DMS79 treated with DMSO at 0.1 percent for 48 hours (cell line): ENCODE measurements around the gene ITPK1.
"Not testable (repeated sequence)": the region's sequence is repeated elsewhere in the genome, so short reads cannot be mapped to it uniquely, and the experiment has no call there.

Source experiments
- DNase-seq: peaks from one replicate; lab custom pipeline; 2025; lab: John Stamatoyannopoulos, UW

ITPK1 gene

DNA sequence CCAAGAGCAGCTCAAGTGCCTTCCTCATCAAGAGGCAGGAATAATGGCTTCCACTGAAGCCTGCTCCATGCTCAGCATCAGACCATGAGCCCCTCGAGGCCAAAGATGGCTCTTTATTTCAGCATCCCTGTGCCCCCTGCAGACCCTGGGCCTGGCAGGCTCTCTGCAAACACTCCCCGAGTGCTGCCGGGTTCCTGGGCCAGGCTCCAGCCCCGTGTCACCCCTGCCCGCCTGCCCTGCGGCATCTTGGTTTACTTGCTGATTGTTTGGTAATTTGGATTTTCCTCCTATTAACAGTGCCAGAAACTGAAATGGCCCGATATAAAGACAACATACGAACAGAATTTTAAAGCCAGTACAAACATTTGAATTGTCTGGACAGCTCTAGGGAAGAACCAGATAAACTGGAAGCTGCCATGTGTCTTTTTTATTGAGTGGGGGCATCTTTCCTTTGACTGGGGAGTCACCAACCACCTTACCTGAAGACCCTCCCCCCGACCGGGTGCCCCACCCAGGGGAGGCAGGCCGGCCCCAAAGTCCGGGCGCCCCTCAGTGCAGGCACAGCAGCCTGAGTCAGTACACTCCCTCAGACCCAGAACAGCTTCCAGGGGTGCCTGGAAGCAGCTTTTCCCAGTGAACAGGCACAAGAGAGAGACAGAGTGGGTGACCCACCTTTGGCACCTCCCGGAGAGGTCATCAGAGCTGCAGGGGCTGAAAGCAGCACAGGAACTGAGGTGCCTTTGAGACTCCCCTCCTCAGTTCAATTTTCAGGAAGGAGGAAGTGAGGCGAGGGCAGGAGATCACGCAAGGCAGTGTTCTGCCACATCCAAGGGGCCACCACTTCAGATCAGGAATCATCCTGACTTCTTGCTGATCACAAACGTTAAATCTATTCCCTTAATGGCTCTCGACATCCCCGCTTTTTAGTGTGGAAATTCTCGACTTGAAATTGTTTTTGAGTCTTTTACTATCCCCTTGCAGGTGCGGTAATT, 30.6 kb downstream of the ITPK1 start:
- peak; percentile 39 for DNase-seq

DNA sequence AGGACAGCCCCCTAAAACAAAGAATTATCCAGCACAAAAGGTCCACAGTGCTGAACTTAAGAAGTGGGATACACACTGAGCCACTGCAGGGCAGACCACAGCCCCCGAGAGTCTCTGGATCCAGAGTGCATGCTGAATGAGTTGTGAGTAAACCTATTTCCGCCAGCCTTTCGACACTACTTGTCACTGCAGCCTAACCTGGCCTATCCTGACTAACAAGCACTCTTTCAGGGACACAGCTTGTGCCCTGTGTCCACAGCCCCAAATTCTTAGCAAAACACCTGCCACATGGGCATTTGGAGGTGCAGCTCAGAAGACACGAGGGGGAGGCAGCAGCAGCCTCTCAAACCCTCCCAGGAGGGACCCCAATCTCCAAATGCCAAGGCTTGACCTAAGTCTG, 31.3 kb downstream of the ITPK1 start:
- DNase-seq = no peak

DNA sequence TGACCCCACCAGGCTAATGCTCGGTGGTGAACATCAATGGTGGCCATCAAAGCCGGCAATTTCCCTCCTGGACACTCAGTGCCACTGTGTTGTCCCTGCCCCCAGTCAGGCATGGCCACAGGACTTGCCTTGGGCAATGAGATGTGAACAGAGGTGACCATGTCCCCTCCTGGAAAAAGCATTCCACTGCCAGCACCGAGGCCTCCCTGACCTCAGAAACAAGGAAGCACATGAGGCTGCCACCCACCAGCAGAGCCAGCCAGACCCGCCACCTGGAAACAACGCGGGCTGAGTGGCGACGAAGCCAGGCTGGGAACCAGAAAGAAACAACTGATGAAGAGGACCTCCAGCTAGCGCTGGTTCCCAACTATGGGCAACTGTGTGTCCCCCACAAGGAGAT, 31.8 kb downstream of the ITPK1 start:
- DNase-seq = no peak

DNA sequence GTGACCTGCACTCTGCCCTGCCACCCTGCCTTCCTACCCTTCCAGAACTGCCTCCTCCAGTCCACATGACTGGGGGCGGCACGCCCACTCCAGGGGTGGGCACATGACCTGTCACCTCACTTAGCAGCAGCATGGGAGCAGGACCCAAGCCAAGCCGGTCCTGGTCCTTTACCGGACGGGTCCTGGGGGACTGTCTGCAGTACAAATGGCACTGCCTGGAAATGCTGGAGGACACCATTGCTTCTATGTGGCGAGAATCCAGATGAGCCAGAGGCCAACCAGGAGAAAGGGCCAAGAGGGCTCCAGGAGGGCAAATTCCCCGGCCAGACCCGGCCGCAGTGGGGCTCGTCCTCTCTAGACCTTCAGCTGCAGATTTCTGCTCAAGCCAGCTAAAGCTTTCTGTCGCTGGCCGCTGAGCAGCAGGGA, 33.1 kb downstream of the ITPK1 start:
- no peak for DNase-seq

DNA sequence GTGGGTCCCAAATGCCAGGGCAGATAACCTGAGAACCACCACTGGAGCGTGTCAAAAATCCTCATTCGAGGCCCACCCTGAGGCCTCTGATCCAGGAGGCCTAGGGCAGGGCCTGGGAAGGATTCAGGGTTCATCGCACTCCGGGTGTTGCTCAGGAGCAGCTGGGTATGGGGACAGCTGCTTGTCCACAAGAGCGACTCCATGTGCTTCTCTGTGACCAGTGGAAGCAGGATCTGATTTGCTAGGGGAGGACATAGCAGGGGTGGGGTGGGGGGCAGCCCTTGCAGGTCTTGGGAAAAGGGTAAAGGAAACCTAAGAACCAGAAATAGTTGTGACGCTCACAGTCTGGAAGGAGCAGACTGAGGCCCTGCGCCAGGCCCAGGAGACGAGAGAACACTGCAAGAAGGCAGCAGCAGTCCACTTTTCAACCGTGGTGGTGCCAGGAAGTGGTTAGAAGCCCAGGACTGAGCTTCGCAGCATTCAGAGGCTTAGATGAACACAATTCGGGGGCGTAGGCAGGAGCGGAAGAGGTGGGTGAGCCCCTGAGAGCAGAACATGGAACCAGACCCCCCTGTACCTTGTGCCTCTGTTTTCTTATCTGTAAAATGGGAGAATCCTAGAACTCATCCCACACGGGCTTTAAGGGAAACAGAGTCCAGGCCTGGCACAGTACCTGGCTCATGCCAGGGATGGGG, 33.7 kb downstream of the ITPK1 start:
- no peak for DNase-seq

DNA sequence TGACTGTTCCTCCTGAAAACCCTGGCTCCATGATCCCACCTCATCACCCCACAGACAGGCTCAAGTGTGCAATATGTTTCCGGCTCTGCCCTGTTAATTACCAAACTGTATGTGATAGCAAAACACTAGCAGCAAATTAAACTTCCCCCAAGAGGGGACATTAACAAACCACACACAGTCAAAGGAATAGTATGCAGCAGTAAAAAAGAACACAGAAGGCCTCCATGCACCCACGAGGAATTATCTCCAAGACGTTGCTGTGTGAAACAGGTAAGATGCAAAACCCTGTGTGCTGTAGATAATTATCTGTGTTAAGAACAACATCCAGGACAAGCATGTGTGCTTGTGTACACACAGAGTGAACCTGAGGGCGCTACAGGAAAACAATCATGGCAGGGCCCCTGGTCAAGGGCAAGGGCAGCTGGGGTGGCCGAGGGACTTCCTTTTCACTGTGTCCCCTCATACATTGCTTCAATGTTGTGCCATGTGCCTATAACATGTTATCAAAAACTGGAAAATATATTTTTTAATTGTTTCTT, 35.8 kb downstream of the ITPK1 start:
- DNase-seq = no peak

DNA sequence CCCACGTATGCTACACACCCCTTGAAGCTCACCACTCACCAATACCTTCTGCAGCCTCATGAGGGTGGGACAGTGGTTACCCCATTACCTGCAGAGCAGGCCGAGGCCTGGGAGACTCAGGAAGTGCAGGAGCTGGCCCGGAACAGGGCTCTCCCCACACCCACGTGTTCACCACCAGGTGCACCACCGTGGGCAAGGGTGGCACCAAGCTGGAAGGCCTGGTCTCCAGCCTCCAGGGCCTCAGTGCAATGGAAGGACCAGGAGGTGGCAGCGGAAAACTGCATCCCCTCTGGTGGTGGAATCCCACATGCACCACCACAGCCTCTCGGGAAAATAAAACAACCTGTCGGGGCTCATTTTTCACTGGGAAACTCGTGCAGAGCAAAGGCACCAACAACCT, 36.4 kb downstream of the ITPK1 start:
- no peak for DNase-seq

DNA sequence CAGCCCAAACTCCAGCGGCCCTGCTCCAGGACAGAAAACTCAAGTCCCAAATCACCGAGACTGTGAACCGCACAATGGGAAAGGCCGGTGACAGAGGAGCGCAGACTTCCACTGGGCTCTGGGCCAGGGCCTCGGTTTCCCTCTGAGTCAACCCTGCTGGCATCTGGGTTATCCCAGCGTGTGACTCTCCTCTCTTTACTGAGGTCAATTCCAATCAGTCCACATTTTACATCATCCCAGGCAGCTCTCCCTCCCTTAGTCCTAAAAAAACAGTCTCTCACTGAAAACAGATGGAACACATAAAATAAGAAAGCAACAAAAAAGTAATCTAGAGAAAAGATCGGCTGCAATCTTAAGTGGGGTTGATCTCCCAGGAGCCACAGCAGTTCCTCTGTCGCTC, 36.9 kb downstream of the ITPK1 start:
- no peak for DNase-seq

DNA sequence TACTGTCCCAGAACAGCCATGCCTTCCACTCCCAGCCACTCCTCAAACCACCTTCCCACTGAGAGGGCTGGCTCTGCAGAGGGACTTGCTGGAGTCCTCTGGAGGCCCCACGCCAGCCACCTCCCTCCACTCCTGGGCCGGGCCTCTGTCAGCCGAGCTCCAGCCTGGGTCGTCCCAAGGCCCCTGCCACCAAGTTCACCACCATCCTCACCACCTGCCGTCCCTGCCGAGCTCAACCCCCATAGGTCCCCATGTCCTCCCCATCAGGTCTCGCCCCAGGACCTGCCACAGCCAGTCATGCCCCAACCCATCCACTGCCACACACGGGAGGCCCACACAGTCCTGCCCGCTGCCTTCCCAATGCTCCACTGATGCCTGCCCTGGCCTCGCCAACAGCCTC, 39.0 kb downstream of the ITPK1 start:
- DNase-seq = no peak

DNA sequence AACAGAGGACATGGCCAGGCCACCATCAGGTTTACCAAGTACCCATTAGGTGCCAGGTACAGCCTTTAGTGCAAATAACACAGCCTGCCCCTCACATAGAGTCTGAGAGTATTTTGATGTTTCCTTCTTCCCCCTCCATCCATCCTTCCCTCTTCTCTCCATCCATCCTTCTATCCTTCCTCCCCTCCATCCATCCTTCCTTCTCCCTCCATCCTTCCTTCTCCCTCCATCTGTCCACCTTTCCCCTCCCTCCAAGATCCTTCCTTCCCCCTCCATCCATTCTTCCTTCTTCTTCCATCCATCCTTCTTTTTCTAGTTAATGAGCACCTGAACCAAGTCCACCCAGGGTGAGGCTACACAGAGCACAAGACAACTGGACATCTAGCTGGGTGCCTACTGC, 39.8 kb downstream of the ITPK1 start:
- no peak for DNase-seq

DNA sequence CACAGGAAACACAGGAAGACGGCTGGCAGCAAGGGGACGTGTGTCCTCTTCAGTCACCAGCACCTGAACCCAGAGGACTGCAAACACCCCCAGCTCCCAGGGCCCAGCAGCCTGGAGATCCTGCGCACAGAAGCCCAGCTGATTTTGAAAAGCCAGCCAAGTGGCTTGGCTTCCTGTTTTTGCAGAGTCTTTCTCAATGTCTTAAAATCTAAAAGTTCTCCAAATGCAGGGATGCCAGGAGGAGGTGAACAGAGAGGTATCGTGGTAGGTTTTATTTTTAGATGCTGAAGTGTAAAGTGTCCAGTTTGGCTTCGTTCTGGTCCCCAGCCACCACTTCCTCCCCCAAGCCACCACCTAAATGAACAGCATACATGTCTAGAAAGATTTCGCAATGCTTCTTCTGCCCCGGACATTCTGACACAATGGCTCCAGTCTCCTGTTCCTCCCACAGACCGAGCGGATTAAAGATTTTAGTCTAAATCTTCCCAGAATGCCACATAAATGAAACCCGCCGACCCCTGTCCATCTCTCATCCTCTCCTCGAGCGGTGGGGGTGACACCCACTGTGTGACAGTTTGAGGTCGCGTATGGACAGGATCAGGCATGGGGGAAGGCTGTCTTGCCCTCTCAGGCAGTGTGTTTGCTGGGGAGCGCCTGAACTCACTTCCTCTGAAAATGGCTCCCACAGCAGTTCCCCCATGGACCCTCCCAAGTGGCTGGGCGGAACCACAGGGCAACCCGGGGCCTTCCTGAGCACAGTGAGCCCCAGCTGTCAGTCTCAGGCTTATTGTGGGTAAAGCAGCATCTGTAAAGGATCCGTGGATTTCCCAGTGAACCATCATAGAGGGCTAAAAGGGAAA, 41.6 kb downstream of the ITPK1 start:
- DNase-seq = no peak

DNA sequence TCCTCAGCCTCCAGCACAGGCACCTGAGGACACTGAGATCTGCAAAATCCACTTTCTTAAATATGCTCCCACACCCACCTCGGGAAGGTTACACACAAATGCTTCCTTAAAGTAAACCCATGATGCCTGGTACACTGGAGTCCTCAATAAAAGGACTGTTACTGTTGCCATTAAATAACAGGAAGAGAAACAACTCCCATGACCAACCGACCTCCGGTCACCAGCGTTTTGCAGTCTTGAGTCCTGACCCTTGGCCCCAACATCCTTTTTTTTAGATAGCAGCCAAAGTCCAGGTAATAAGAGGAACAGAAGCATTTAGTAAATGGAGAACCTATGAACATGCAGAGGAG, 42.4 kb downstream of the ITPK1 start:
- DNase-seq = no peak

DNA sequence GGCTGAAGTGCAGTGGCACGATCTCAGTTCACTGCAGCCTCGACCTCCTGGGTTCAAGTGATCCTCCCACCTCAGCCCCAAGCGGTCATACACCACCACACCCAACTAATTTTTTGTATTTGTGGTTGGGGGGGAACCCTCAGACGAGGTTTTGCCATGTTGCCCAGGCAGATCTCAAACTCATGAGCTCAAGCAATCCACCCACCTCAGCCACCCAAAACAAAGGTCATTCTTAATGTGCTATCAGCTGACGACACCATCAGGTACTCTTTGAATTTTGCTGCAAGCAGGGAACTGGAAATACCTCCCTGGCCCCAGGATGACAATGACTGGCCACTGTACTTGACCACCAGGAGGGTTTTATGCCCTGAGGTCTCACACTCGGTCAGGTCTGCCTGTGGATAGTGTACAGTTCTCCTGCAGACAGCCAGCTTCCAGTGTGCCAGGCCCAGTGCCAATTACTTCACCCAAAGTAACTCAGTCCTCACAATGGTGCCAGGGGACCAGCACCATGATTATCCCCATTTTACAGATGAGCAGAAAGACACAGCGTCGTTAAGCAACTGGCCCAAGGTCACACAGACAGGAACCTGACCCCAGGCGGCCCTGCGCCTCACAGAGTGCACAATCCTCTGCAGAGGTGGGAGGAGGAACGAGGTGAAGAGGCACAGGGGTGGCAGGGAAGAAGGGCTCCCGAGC, 42.9 kb downstream of the ITPK1 start:
- DNase-seq = no peak

DNA sequence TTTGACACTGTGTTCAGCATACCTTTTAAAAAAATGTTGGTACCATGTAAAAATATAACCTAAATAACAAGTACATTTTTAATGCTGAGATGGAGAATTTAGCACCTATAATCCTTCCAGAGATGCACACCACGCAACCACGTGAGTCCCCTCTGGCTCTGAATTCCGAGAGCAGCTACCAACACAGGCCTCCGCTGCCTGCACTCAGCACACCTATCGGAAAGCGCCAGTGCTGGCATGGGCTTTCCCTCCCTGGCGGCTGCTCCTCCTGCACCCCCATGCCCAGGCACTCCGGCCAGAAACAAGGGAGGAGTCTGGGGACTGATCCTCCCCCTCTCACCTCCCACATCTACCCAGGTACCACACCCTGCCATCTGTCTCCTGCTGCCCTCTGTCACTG, 47.0 kb downstream of the ITPK1 start:
- no peak for DNase-seq

DNA sequence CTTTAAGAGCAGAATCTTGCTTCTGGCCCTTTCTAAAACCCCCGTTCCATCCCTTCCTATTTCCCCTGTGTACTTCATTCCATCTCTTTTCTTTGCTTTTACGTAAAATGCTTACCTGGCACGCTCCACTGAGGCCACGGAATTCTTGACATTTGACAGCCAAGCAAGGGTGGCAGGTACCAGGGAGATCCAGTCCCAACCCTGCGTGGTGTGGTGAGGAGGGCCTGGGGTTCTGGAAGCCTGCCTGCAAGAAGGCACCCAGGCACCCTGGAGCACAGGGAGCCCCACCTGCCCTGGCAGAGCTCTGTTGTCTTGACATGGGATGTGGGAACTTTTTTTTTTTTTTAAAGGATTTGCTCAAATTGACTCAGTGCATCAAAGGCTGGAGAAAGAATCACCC, 48.6 kb downstream of the ITPK1 start:
- no peak for DNase-seq

DNA sequence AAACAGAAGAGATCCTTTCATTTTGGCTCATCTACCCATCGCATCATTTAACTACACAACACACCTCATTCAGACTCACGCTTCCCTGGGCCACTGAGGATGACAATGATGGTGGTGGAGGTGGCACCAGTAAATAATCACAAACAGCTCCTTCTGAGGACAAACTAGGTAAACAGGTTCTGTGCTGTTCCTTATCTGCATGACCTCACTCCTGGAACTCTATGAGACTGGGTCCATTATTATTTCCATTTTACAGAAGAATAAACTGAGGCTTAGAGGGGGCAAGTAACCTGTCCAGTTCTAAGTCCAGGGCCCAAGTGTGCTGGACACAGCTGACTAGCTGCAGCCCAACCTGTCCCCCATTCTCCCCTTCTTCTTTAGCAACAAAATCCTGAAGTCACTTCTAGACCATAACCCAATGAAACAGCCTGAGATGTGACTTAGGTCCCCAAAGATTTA, 50.4 kb downstream of the ITPK1 start:
- no peak for DNase-seq

DNA sequence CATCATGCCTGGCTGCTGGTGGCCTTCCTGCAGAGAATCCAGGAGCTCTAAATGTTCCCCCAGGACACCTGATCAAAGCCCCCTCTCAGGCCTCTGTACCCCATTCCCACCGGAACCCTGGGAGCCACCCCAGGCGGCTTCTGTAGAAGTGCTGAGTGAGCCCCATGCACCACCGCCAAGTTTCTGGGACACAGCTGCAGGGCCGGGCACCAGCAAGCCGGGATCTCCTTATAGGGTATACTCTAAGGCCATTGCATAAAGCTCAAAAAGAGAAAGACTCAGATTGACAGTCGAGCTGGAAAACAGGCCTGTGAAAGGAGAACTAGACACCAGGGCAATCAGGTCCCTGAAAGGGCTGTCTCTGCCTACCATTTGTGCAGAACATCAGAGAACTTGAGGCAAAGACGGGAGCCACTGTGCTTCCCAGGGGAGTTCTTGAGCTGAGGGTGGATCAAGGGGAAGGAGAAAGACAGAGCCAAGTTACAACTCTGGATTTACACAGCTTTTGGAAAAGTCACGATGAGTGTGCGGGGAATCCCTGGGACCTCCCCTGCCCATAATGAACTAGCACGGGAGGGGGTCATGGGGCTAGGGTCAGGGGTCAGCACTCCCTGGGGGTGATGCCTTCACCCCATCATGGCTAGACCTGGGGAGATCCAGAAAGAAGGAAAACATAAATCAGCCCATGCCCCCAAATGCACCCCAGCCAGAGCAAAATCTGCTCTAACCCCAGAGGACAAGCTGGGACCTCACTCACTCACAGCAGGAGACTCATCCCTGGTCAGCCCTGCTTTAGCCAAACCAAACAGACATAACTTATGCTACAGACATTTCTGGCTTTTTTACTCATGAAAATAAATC, 51.1 kb downstream of the ITPK1 start:
- no peak for DNase-seq

DNA sequence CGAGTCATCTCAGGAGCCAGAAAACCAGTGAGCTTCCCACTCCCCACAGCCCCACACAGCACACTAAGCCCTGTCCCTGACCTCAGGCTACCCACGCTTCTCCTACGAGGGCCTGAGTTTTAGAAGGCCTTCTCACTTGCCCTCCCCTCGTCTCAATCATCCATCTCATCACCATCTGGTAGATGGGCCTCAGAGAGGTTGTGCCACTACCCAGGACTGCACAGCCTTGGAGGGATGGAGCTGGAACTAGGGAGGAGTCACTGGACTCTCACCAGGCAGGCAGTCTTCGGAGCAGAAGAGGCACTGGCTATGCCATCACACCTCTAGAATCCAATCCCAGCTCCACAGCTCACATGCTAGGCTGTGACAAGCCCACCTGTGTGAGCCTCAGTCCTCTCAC, 52.3 kb downstream of the ITPK1 start:
- no peak for DNase-seq

DNA sequence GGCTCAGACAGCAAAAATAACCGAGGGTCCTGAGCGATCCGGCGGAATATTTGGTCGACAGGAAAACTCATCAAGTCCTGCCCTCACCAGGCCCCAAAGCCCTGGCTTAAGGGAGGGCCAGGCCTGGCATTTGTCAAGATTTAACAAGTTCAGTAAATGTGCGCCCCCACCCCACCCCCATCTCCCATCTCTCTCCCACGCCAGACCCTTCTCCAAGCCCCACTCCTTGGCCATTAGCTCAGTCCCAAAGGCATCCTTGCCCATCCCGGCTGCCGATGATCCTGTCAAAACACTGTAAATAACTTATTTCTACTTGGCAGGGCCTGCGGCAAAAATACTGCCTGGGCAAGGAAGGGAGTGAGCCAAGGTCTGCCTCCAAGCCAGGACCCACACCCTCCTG, 52.8 kb downstream of the ITPK1 start:
- DNase-seq = no peak

DNA sequence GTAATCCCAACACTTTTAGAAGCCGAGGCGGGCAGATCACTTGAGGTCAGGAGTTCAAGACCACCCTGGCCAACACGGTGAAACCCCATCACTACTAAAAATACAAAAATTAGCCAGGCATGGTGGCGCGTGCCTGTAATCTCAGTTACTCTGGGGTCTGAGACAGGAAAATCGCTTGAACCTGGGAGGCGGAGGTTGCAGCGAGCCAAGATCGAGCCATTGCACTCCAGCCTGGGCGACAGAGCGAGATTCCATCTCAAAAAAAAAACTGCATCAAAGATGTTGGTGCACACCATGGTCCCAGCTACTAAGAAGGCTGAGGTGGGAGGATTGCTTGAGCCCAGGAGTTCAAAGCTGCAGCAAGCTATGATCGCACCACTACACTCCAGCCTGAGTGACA, 53.7 kb downstream of the ITPK1 start:
- not testable (repeated sequence) for DNase-seq
